Measurements from ENCODE around the gene FADS2.

- TF ChIP-seq ZBTB43 (CRISPR knock-in tag; IDR thresholded peaks at IDR 0.05) (no peak), CTCF (IDR thresholded peaks at IDR 0.05) (no peak), FOXJ3 (CRISPR knock-in tag; IDR thresholded peaks at IDR 0.05; ENCODE audit: borderline replicate concordance) (no peak), AR (CRISPR knock-in tag; IDR thresholded peaks at IDR 0.05) (no peak), HMGXB4 (CRISPR knock-in tag; IDR thresholded peaks at IDR 0.05) (no peak), USF2 (CRISPR knock-in tag; IDR thresholded peaks at IDR 0.05) (no peak), MYBL2 (CRISPR knock-in tag; IDR thresholded peaks at IDR 0.05) (no peak), CBFB (CRISPR knock-in tag; IDR thresholded peaks at IDR 0.05; ENCODE audit: low read depth) (no peak)
- TF ChIP-seq, protein P1, sequence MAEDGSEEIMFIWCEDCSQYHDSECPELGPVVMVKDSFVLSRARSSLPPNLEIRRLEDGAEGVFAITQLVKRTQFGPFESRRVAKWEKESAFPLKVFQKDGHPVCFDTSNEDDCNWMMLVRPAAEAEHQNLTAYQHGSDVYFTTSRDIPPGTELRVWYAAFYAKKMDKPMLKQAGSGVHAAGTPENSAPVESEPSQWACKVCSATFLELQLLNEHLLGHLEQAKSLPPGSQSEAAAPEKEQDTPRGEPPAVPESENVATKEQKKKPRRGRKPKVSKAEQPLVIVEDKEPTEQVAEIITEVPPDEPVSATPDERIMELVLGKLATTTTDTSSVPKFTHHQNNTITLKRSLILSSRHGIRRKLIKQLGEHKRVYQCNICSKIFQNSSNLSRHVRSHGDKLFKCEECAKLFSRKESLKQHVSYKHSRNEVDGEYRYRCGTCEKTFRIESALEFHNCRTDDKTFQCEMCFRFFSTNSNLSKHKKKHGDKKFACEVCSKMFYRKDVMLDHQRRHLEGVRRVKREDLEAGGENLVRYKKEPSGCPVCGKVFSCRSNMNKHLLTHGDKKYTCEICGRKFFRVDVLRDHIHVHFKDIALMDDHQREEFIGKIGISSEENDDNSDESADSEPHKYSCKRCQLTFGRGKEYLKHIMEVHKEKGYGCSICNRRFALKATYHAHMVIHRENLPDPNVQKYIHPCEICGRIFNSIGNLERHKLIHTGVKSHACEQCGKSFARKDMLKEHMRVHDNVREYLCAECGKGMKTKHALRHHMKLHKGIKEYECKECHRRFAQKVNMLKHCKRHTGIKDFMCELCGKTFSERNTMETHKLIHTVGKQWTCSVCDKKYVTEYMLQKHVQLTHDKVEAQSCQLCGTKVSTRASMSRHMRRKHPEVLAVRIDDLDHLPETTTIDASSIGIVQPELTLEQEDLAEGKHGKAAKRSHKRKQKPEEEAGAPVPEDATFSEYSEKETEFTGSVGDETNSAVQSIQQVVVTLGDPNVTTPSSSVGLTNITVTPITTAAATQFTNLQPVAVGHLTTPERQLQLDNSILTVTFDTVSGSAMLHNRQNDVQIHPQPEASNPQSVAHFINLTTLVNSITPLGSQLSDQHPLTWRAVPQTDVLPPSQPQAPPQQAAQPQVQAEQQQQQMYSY (CRISPR knock-in tag; IDR thresholded peaks at IDR 0.05), result no peak
- TF ChIP-seq, protein P2, sequence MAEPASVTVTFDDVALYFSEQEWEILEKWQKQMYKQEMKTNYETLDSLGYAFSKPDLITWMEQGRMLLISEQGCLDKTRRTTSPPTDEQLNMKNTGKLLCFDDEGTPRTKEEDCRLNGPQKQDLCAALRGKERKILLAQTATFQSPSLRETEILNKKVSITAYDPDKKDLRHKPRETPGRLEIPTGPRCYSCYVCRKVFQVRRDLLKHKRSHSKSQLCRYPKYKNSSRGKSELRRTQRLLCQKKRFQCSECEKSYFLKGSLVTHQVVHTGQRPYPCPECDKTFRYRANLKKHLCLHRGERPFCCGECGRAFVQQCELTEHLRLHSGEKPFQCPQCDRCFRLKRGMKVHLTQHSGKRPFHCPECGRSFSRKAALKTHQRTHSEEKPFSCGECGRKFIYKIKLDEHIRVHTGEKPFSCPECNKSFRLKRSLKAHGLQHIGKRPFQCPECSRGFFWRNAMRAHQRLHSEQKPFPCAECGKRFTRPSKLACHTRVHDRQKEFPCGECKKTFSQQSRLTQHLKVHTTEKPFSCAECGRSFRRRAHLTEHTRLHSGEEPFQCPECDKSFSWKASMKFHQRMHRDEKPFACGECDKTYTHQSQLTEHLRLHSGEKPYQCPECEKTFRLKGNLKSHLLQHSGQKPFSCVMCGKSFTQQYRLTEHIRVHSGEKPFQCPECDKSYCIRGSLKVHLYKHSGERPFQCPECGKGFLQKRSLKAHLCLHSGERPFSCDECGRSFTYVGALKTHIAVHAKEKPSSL (CRISPR knock-in tag; conservative IDR thresholded peaks at IDR 0.05), result no peak
Observed at GRCh38 chr11:61914471-61915171, 86.5 kb downstream of the FADS2 start.

All from WTC11 (cell line).